HCT116 (cell line): ENCODE measurements around the gene MYO3B.

Experiments
- ATF3 ChIP-seq: IDR thresholded peaks from 2 replicates; pipeline ENCODE4 v1.6.1; 2012
- CBX3 ChIP-seq: IDR thresholded peaks from 2 replicates; pipeline ENCODE4 v1.6.1; 2012; ENCODE audit warnings: low read depth
- CTCF ChIP-seq, 3 experiments: fragments of 200-600 bp in 1 of 3; sonication (generic) in 1 of 3; IDR thresholded peaks in 2 of 3; conservative IDR thresholded peaks in 1 of 3; 2 replicates each; pipeline ENCODE4 v1.5.1; 2012 to 2017; ENCODE audit warnings: low read depth in 2 of 3, low read length in 2 of 3, antibody characterized with exemption in 1 of 3, borderline replicate concordance in 1 of 3, control low read depth in 1 of 3, mild to moderate bottlenecking in 1 of 3, mixed read lengths in 1 of 3, mixed run types in 1 of 3, moderate library complexity in 1 of 3; ENCODE audit not compliant: insufficient read depth in 1 of 3
- EZH2 ChIP-seq: fragments of 200-600 bp; sonication (generic); IDR thresholded peaks from 2 replicates; pipeline ENCODE4 v1.6.1; 2017; ENCODE audit warnings: antibody characterized with exemption, mixed run types
- EZH2phosphoT487 ChIP-seq: fragments of 200-600 bp; IDR thresholded peaks from 2 replicates; pipeline ENCODE4 v1.6.1; 2018; ENCODE audit warnings: antibody characterized with exemption, borderline replicate concordance
- FOSL1 ChIP-seq: IDR thresholded peaks from 2 replicates; pipeline ENCODE4 v1.6.1; 2012; ENCODE audit warnings: low read depth
- JUND ChIP-seq: IDR thresholded peaks from 2 replicates; pipeline ENCODE4 v1.6.1; 2012
- POLR2A ChIP-seq: IDR thresholded peaks from 2 replicates; pipeline ENCODE4 v1.7.0; 2011; ENCODE audit warnings: borderline replicate concordance; ENCODE audit not compliant: insufficient read depth, insufficient read length; ENCODE audit errors: extremely low read depth
- POLR2AphosphoS5 ChIP-seq: IDR thresholded peaks from 2 replicates; pipeline ENCODE4 v1.6.1; 2011; ENCODE audit warnings: mild to moderate bottlenecking, low read depth, low read length, moderate library complexity
- RAD21 ChIP-seq: IDR thresholded peaks from 2 replicates; pipeline ENCODE4 v1.6.1; 2012; ENCODE audit warnings: low read depth, mild to moderate bottlenecking
- REST ChIP-seq: IDR thresholded peaks from 2 replicates; pipeline ENCODE4 v1.6.1; 2012; ENCODE audit warnings: low read depth
- SP1 ChIP-seq: IDR thresholded peaks from 2 replicates; pipeline ENCODE4 v1.6.1; 2012; ENCODE audit warnings: low read depth
- YY1 ChIP-seq: IDR thresholded peaks from 2 replicates; pipeline ENCODE4 v1.6.1; 2011; ENCODE audit warnings: low read length, low read depth, moderate library complexity, mild to moderate bottlenecking; ENCODE audit not compliant: insufficient replicate concordance; ENCODE audit errors: extremely low read depth
- ZBTB33 ChIP-seq: IDR thresholded peaks from 2 replicates; pipeline ENCODE4 v1.6.1; 2011; ENCODE audit warnings: mild to moderate bottlenecking, low read length, moderate library complexity; ENCODE audit not compliant: insufficient replicate concordance; ENCODE audit errors: extremely low read depth

- TF ChIP-seq JUND (no peak), CTCF (IDR thresholded peaks at IDR 0.05 in 2 of 3, conservative IDR thresholded peaks at IDR 0.05 in 1 of 3; ENCODE audit: borderline replicate concordance in 1 of 3, insufficient read depth in 1 of 3, low read depth in 2 of 3, low read length in 2 of 3) (no peak), SP1 (no peak), EZH2phosphoT487 (no peak), POLR2AphosphoS5 (no peak), CBX3 (no peak), EZH2 (no peak), POLR2A (no peak), ATF3 (no peak), RAD21 (no peak), ZBTB33 (no peak), REST (no peak), YY1 (no peak), FOSL1 (no peak)
Measured at GRCh38 chr2:170310876-170311502, 133.0 kb downstream of the MYO3B start.
